CD14-positive monocyte (primary cell): ENCODE results near the gene MLLT3. TPM values are rescaled to one million over a fixed set of nuclear protein-coding genes. Genes with fewer than 3 reads are reported as not detected.

Source experiments
- DNase-seq, 3 donors: peaks; one replicate each; pipeline ENCODE4 v3.0.0-alpha.2; 2011 to 2022
- H2AFZ ChIP-seq: 2 replicates; pipeline ENCODE4 v1.6.0; 2012; ENCODE audit warnings: mild to moderate bottlenecking, low read depth, low read length, inconsistent platforms; ENCODE audit not compliant: insufficient read depth, poor library complexity, severe bottlenecking
- H3K27ac ChIP-seq, 2 donors: 1 replicate in 1 of 2; 2 replicates in 1 of 2; pipeline ENCODE4 v1.5.1; 2012 to 2013; ENCODE audit warnings: low read length in 2 of 2, control low read depth in 1 of 2, inconsistent platforms in 1 of 2, low read depth in 1 of 2, mild to moderate bottlenecking in 1 of 2
- H3K27me3 ChIP-seq, 2 donors: one replicate each; pipeline versions ENCODE4 v1.6.0 to v1.6.1; 2011 to 2013; ENCODE audit warnings: low read length in 2 of 2; ENCODE audit not compliant: control insufficient read depth in 2 of 2, insufficient read depth in 2 of 2
- H3K36me3 ChIP-seq, 2 donors: replicated peaks in 1 of 2; 1 replicate in 1 of 2; 2 replicates in 1 of 2; pipeline versions ENCODE4 v1.5.1 to v1.6.1; 2012 to 2013; ENCODE audit warnings: low read length in 2 of 2, control low read depth in 1 of 2, inconsistent platforms in 1 of 2, mild to moderate bottlenecking in 1 of 2; ENCODE audit not compliant: insufficient read depth in 2 of 2, control insufficient read depth in 1 of 2
- H3K4me1 ChIP-seq, 2 donors: 1 replicate in 1 of 2; 2 replicates in 1 of 2; pipeline versions ENCODE4 v1.5.1 to v1.6.1; 2012 to 2013; ENCODE audit warnings: low read length in 2 of 2, control low read depth in 1 of 2, inconsistent platforms in 1 of 2, mild to moderate bottlenecking in 1 of 2, moderate library complexity in 1 of 2; ENCODE audit not compliant: insufficient read depth in 2 of 2, control insufficient read depth in 1 of 2
- H3K4me2 ChIP-seq: replicated peaks from 2 replicates; pipeline ENCODE3; 2012; ENCODE audit warnings: low read length, moderate library complexity, mild to moderate bottlenecking; ENCODE audit not compliant: poor library complexity, severe bottlenecking; ENCODE audit errors: extremely low read depth
- H3K4me3 ChIP-seq, 3 experiments: fragments of 200-600 bp in 1 of 3; sonication (generic) in 1 of 3; replicated peaks in 1 of 3; 1 replicate in 2 of 3; 2 replicates in 1 of 3; pipeline ENCODE4 v1.5.1; 2011 to 2013; ENCODE audit warnings: low read length in 3 of 3, mild to moderate bottlenecking in 3 of 3, control low read depth in 2 of 3, low read depth in 2 of 3, inconsistent platforms in 1 of 3, moderate library complexity in 1 of 3
- H3K79me2 ChIP-seq: 2 replicates; pipeline ENCODE4 v1.6.0; 2012; ENCODE audit warnings: mild to moderate bottlenecking, control low read depth, inconsistent platforms, low read length, moderate library complexity; ENCODE audit not compliant: insufficient read depth
- H3K9ac ChIP-seq: 2 replicates; pipeline ENCODE4 v1.6.0; 2017; ENCODE audit warnings: low read length, mild to moderate bottlenecking; ENCODE audit not compliant: insufficient read depth, poor library complexity, severe bottlenecking
- H3K9me3 ChIP-seq, 2 donors: replicated peaks in 1 of 2; 1 replicate in 1 of 2; 2 replicates in 1 of 2; pipeline versions ENCODE4 v1.5.1 to v1.6.1; 2012 to 2013; ENCODE audit warnings: low read length in 2 of 2, control low read depth in 1 of 2; ENCODE audit not compliant: control insufficient read depth in 1 of 2, insufficient read depth in 1 of 2
- H4K20me1 ChIP-seq: 2 replicates; pipeline ENCODE4 v1.6.0; 2012; ENCODE audit warnings: mild to moderate bottlenecking, low read length, control low read depth, moderate library complexity; ENCODE audit not compliant: insufficient read depth
- H3K27ac Mint-ChIP-seq, 7 donors: one replicate each; pipeline ENCODE4 v1.8.0; 2020; ENCODE audit warnings: mild to moderate bottlenecking in 7 of 7, mixed read lengths in 7 of 7, moderate library complexity in 6 of 7, inconsistent platforms in 2 of 7
- H3K27me3 Mint-ChIP-seq, 3 donors: one replicate each; pipeline ENCODE4 v1.8.0; 2021 to 2022; ENCODE audit warnings: low read depth in 3 of 3, mild to moderate bottlenecking in 3 of 3, mixed read lengths in 3 of 3, moderate library complexity in 3 of 3, inconsistent platforms in 1 of 3
- H3K36me3 Mint-ChIP-seq, 2 donors: one replicate each; pipeline ENCODE4 v1.8.0; 2020; ENCODE audit warnings: mixed read lengths in 2 of 2, inconsistent platforms in 1 of 2, mild to moderate bottlenecking in 1 of 2
- H3K4me1 Mint-ChIP-seq: one replicate; pipeline ENCODE4 v1.8.0; 2020; ENCODE audit warnings: mild to moderate bottlenecking, mixed read lengths
- H3K4me3 Mint-ChIP-seq, 2 donors: one replicate each; pipeline ENCODE4 v1.8.0; 2020; ENCODE audit warnings: mild to moderate bottlenecking in 2 of 2, mixed read lengths in 2 of 2, moderate library complexity in 1 of 2
- H3K9me3 Mint-ChIP-seq, 7 donors: one replicate each; pipeline ENCODE4 v1.8.0; 2020 to 2022; ENCODE audit warnings: mixed read lengths in 7 of 7, mild to moderate bottlenecking in 6 of 7, moderate library complexity in 6 of 7, inconsistent platforms in 2 of 7
- WGBS: methylation state at CpG from one replicate; pipeline ENCODE4 v1.1.5; 2013; ENCODE audit warnings: missing lambda C conversion rate; ENCODE audit not compliant: insufficient coverage; 5-methylcytosine and 5-hydroxymethylcytosine counted together
- intact Hi-C, 2 donors: fragments of 100-400 bp; cut with micrococcal nuclease; formaldehyde crosslinking; loops; one replicate each; pipeline versions ENCODE4 v1.15.0 to v1.15.1; 2023
- polyA plus RNA-seq, 3 donors: library from polyadenylated mRNA; depleted of rRNA in 1 of 3; unstranded in 2 of 3; stranded (reverse) in 1 of 3; fragments of 300-500 nt in 2 of 3; fragments of >200 nt in 1 of 3; fragmentation: Illumina TruSeq in 2 of 3; gene quantifications; 1 replicate in 2 of 3; 2 replicates in 1 of 3; pipeline ENCODE4 v1.2.3, GENCODE V29; 2012 to 2021
- TF ChIP-seq, protein P1 (sequence below): fragments of 200-600 bp; IDR thresholded peaks from one replicate; pipeline ENCODE4 v1.8.0; 2022; ENCODE audit warnings: antibody characterized with exemption, mild to moderate bottlenecking

The MLLT3 gene
- polyA plus RNA-seq, 3 donors: 0.81 to 2.3 (median 1.5) TPM

DNA sequence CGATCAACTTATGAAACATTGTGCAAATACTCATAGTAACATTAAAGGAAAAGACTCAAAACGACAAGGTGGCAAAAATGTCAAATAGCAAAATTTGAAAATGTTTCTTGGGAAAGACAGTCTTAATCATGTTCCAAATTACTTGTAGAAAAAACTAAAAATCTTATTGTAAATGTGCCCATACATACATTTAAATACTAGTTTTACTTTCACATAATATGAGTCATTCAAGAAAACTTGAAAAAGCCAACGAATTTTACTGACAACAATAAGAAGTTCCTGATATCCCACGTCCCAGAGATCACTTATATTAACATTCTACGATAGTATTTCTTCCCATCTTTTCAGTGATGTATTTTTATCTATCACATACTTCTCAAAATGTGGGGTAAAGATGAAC is 13.7 kb downstream of the MLLT3 start:
- no peaks in the 10 kb centered on the region for H3K9me3 Mint-ChIP-seq
- H3K36me3 Mint-ChIP-seq: no peaks in the 10 kb centered on the region
- Histone ChIP-seq H4K20me1 (no peaks in the 10 kb centered on the region), H3K27me3 (no peaks in the 10 kb centered on the region), H3K36me3 (no peaks in the 10 kb centered on the region), H3K79me2 (no peaks in the 10 kb centered on the region), H3K4me2 (no peak overlapping the region), H2AFZ (no peak overlapping the region), H3K27ac (no peak overlapping the region), H3K9me3 (no peaks in the 10 kb centered on the region), H3K9ac (no peak overlapping the region), H3K4me3 (no peak overlapping the region), H3K4me1 (peaks cover 2 to 8% of the 10 kb centered on the region in 2 donors)
- no peak overlapping the region for H3K4me3 Mint-ChIP-seq
- TF ChIP-seq, protein P1, sequence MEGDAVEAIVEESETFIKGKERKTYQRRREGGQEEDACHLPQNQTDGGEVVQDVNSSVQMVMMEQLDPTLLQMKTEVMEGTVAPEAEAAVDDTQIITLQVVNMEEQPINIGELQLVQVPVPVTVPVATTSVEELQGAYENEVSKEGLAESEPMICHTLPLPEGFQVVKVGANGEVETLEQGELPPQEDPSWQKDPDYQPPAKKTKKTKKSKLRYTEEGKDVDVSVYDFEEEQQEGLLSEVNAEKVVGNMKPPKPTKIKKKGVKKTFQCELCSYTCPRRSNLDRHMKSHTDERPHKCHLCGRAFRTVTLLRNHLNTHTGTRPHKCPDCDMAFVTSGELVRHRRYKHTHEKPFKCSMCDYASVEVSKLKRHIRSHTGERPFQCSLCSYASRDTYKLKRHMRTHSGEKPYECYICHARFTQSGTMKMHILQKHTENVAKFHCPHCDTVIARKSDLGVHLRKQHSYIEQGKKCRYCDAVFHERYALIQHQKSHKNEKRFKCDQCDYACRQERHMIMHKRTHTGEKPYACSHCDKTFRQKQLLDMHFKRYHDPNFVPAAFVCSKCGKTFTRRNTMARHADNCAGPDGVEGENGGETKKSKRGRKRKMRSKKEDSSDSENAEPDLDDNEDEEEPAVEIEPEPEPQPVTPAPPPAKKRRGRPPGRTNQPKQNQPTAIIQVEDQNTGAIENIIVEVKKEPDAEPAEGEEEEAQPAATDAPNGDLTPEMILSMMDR: no peak
- DNase-seq: no peak
- peaks cover 15% of the 10 kb centered on the region for H3K4me1 Mint-ChIP-seq
- H3K27ac Mint-ChIP-seq: no peak overlapping the region
- no CpG with 5 or more reads among the region's 5 CpGs for WGBS
- intact Hi-C loops: no loop called here
- H3K27me3 Mint-ChIP-seq: peaks cover 0 to 1% (median 0%) of the 10 kb centered on the region in 3 donors

DNA sequence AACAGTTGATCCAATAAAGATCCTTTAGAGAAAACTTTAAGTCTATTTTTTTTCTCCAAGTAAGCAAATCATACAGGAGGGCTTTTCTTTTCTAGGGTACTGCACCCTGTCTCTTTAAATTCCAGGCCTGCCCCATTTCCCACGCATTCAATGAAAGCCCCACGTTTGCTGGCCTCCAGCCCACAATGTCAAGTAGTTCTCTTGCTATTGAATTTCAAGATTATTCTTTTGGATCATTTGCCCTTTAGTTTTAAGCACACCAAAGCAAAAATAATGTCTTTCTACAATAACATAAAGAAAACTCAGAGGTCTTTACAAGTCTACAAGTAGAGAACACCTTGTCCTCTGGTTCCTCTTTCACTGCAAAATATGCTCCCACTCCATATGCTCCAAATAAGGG is 15.6 kb downstream of the MLLT3 start:
- no peak overlapping the region for H3K4me3 Mint-ChIP-seq
- Histone ChIP-seq H2AFZ (no peak overlapping the region), H3K4me1 (peaks cover 6 to 19% of the 10 kb centered on the region in 2 donors), H3K79me2 (no peaks in the 10 kb centered on the region), H3K4me2 (no peak overlapping the region), H3K36me3 (no peaks in the 10 kb centered on the region), H3K9me3 (no peaks in the 10 kb centered on the region), H4K20me1 (no peaks in the 10 kb centered on the region), H3K27me3 (no peaks in the 10 kb centered on the region), H3K4me3 (no peak overlapping the region), H3K9ac (no peak overlapping the region), H3K27ac (no peak overlapping the region)
- no peak for DNase-seq
- no peaks in the 10 kb centered on the region for H3K27me3 Mint-ChIP-seq
- no peaks in the 10 kb centered on the region for H3K9me3 Mint-ChIP-seq
- peaks cover 32% of the 10 kb centered on the region for H3K4me1 Mint-ChIP-seq
- TF ChIP-seq, protein P1: no peak
- no peak overlapping the region for H3K27ac Mint-ChIP-seq
- WGBS: 100% methylated on average over 1 of the region's 2 CpGs
- no peaks in the 10 kb centered on the region for H3K36me3 Mint-ChIP-seq
- intact Hi-C loops: no loop called here
